Muscle layer of duodenum (tissue), 2 donors: ENCODE measurements around the gene CADM2.

Experiments used
- H3K27ac ChIP-seq: one replicate; pipeline ENCODE4 v1.7.0; 2013; ENCODE audit warnings: mild to moderate bottlenecking, low read length
- H3K27me3 ChIP-seq: one replicate; pipeline ENCODE4 v1.7.0; 2013; ENCODE audit warnings: low read depth, mild to moderate bottlenecking, control low read depth, low read length
- H3K36me3 ChIP-seq, 2 donors: one replicate each; pipeline ENCODE4 v1.7.0; 2013; ENCODE audit warnings: low read length in 2 of 2, control low read depth in 1 of 2, mild to moderate bottlenecking in 1 of 2; ENCODE audit not compliant: insufficient read depth in 2 of 2, control insufficient read depth in 1 of 2
- H3K4me1 ChIP-seq, 2 donors: one replicate each; pipeline ENCODE4 v1.7.0; 2013; ENCODE audit warnings: low read length in 2 of 2, mild to moderate bottlenecking in 2 of 2, control low read depth in 1 of 2, moderate library complexity in 1 of 2; ENCODE audit not compliant: insufficient read depth in 2 of 2, control insufficient read depth in 1 of 2
- H3K4me3 ChIP-seq, 2 donors: one replicate each; pipeline ENCODE4 v1.7.0; 2013; ENCODE audit warnings: low read length in 2 of 2, low read depth in 1 of 2, mild to moderate bottlenecking in 1 of 2
- H3K9me3 ChIP-seq, 2 donors: one replicate each; pipeline ENCODE4 v1.7.0; 2013; ENCODE audit warnings: low read length in 2 of 2, control low read depth in 1 of 2, mild to moderate bottlenecking in 1 of 2; ENCODE audit not compliant: control insufficient read depth in 1 of 2
- donor health status: healthy.

Gene CADM2

GRCh38 chr3:85627932-85628331 is 669.1 kb downstream of the CADM2 start:
- no peaks in the 10 kb centered on the region for H3K27me3 ChIP-seq
- no peaks in the 10 kb centered on the region for H3K36me3 ChIP-seq
- no peaks in the 10 kb centered on the region for H3K9me3 ChIP-seq
- H3K4me1 ChIP-seq = no peaks in the 10 kb centered on the region
- no peak overlapping the region for H3K4me3 ChIP-seq
- no peak overlapping the region for H3K27ac ChIP-seq

- H3K9me3 ChIP-seq = no peaks in the 10 kb centered on the region
- no peaks in the 10 kb centered on the region for H3K27me3 ChIP-seq
- H3K36me3 ChIP-seq = no peaks in the 10 kb centered on the region
- H3K4me3 ChIP-seq = no peak overlapping the region
- no peaks in the 10 kb centered on the region for H3K4me1 ChIP-seq
- no peak overlapping the region for H3K27ac ChIP-seq
These were observed 672.3 kb downstream of the CADM2 start for GRCh38 chr3:85631070-85631469.

GRCh38 chr3:85632921-85633320 is 674.1 kb downstream of the CADM2 start:
- H3K27me3 ChIP-seq = no peaks in the 10 kb centered on the region
- no peaks in the 10 kb centered on the region for H3K9me3 ChIP-seq
- H3K4me3 ChIP-seq = no peak overlapping the region
- H3K4me1 ChIP-seq = no peaks in the 10 kb centered on the region
- no peaks in the 10 kb centered on the region for H3K36me3 ChIP-seq
- no peak overlapping the region for H3K27ac ChIP-seq

GRCh38 chr3:85652360-85652759 is 693.6 kb downstream of the CADM2 start:
- Histone ChIP-seq H3K4me1 (no peaks in the 10 kb centered on the region), H3K4me3 (no peak overlapping the region), H3K27ac (no peak overlapping the region), H3K27me3 (no peaks in the 10 kb centered on the region), H3K36me3 (no peaks in the 10 kb centered on the region), H3K9me3 (no peaks in the 10 kb centered on the region)

GRCh38 chr3:85660451-85660850 is 701.7 kb downstream of the CADM2 start:
- H3K4me3 ChIP-seq = no peak overlapping the region
- no peak overlapping the region for H3K27ac ChIP-seq
- H3K27me3 ChIP-seq = no peaks in the 10 kb centered on the region
- no peaks in the 10 kb centered on the region for H3K9me3 ChIP-seq
- H3K36me3 ChIP-seq = no peaks in the 10 kb centered on the region
- no peaks in the 10 kb centered on the region for H3K4me1 ChIP-seq

- Histone ChIP-seq H3K27me3 (no peaks in the 10 kb centered on the region), H3K4me3 (no peak overlapping the region), H3K4me1 (no peaks in the 10 kb centered on the region), H3K36me3 (no peaks in the 10 kb centered on the region), H3K27ac (no peak overlapping the region), H3K9me3 (no peaks in the 10 kb centered on the region)
These were observed 703.7 kb downstream of the CADM2 start for GRCh38 chr3:85662462-85662861.

- H3K4me1 ChIP-seq = no peaks in the 10 kb centered on the region
- no peaks in the 10 kb centered on the region for H3K36me3 ChIP-seq
- H3K9me3 ChIP-seq = no peaks in the 10 kb centered on the region
- no peaks in the 10 kb centered on the region for H3K27me3 ChIP-seq
- no peak overlapping the region for H3K27ac ChIP-seq
- no peak overlapping the region for H3K4me3 ChIP-seq
These were observed 709.0 kb downstream of the CADM2 start for GRCh38 chr3:85667744-85668143.

GRCh38 chr3:85670634-85671205 is 711.9 kb downstream of the CADM2 start:
- Histone ChIP-seq H3K4me1 (no peaks in the 10 kb centered on the region), H3K27ac (no peak overlapping the region), H3K4me3 (no peak overlapping the region), H3K36me3 (no peaks in the 10 kb centered on the region), H3K27me3 (no peaks in the 10 kb centered on the region), H3K9me3 (no peaks in the 10 kb centered on the region)

GRCh38 chr3:85672761-85673160 is 714.0 kb downstream of the CADM2 start:
- H3K27ac ChIP-seq = no peak overlapping the region

GRCh38 chr3:85678713-85679112 is 719.9 kb downstream of the CADM2 start:
- Histone ChIP-seq H3K4me1 (no peaks in the 10 kb centered on the region), H3K27ac (no peak overlapping the region), H3K36me3 (no peaks in the 10 kb centered on the region), H3K4me3 (no peak overlapping the region), H3K9me3 (no peaks in the 10 kb centered on the region), H3K27me3 (no peaks in the 10 kb centered on the region)

More at GRCh38 chr3:85672761-85673160, 714.0 kb downstream of the CADM2 start:
- Histone ChIP-seq H3K36me3 (no peaks in the 10 kb centered on the region), H3K27me3 (no peaks in the 10 kb centered on the region), H3K4me3 (no peak overlapping the region), H3K9me3 (no peaks in the 10 kb centered on the region), H3K4me1 (no peaks in the 10 kb centered on the region)

GRCh38 chr3:85681906-85682305 is 723.1 kb downstream of the CADM2 start:
- no peaks in the 10 kb centered on the region for H3K4me1 ChIP-seq

GRCh38 chr3:85691196-85691595 is 732.4 kb downstream of the CADM2 start:
- no peak overlapping the region for H3K4me3 ChIP-seq
- no peaks in the 10 kb centered on the region for H3K4me1 ChIP-seq
- no peaks in the 10 kb centered on the region for H3K9me3 ChIP-seq
- H3K36me3 ChIP-seq = no peaks in the 10 kb centered on the region
- no peak overlapping the region for H3K27ac ChIP-seq
- H3K27me3 ChIP-seq = no peaks in the 10 kb centered on the region

More at GRCh38 chr3:85681906-85682305, 723.1 kb downstream of the CADM2 start:
- Histone ChIP-seq H3K9me3 (no peaks in the 10 kb centered on the region), H3K36me3 (no peaks in the 10 kb centered on the region), H3K27ac (no peak overlapping the region), H3K27me3 (no peaks in the 10 kb centered on the region), H3K4me3 (no peak overlapping the region)
